Activated T-helper 17 cell treated with anti-CD3 and anti-CD28 coated beads, Interleukin-2, amount 50 U/mL, for 72 hours (primary cell): Measurements from ENCODE around the gene GPRIN2. TPM values are rescaled to one million over a fixed set of nuclear protein-coding genes. Genes with fewer than 3 reads are reported as not detected.

Experiments used
- ATAC-seq: fragments of 150-1000 bp; cut with Tn5 transposase; replicated peaks from 2 replicates; pipeline ENCODE4 v1.10.0; 2021; ENCODE audit warnings: mild to moderate bottlenecking, moderate library complexity
- H3K27ac Mint-ChIP-seq: one replicate; pipeline ENCODE4 v1.8.0; 2022; ENCODE audit warnings: mixed read lengths
- H3K27me3 Mint-ChIP-seq: one replicate; pipeline ENCODE4 v1.8.0; 2022; ENCODE audit warnings: mixed read lengths
- H3K36me3 Mint-ChIP-seq: one replicate; pipeline ENCODE4 v1.8.0; 2022; ENCODE audit warnings: low read depth, mild to moderate bottlenecking, mixed read lengths
- H3K4me1 Mint-ChIP-seq: one replicate; pipeline ENCODE4 v1.8.0; 2022; ENCODE audit warnings: mixed read lengths
- H3K4me3 Mint-ChIP-seq: one replicate; pipeline ENCODE4 v1.8.0; 2022; ENCODE audit warnings: mild to moderate bottlenecking, mixed read lengths
- H3K9me3 Mint-ChIP-seq: one replicate; pipeline ENCODE4 v1.8.0; 2022; ENCODE audit warnings: mixed read lengths
- total RNA-seq, 2 donors: library from RNA; stranded (reverse); gene quantifications; one replicate each; pipeline ENCODE4 v1.2.3, GENCODE V29; 2022

GPRIN2 gene
- total RNA-seq, 2 donors from 2014 or later, result not detected

DNA sequence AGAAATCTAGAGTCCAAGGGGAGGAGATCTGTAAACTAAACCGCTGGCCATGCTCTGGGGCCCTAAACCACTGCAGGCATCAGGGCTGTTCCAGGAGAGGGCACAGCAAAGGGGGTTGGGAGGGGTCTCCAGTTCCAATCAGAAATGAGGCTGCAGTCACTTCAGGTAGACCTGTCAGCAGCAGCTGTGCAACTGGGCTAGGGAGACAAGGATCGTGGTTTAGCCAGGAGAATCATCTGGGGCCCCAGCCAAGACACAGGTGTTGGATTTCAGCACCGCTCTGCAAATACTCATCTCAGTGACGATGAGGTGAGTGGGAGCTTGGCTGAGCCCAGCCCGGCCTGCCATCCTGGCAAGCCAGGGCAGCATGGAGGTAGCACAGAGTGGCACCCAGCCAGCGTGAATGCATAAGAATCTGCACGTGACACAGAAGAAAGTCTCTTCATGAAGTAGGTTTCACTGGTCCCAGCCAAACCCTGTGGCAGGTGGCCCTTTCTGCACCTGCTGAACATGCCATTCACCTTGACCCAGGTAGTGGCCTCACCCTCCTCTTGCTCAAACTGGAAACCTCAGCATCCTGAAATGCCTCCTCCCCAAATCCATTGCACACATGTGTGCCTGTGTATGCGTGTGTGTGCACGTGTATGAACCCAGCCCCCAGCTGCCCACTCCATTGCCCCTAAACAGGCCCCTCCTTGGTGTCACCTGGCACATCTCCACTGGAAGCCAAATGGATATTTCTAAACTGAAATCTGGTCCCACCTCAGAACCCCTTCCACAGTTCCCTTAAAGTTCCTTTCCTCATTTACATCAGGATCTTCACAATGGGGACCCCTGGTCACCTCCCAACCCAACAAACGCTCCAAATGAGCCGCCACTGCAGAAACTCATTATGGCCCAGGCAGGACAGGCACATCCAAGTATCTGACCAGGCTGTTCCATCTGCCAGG, 9.6 kb downstream of the GPRIN2 start:
- ATAC-seq, result no peak
- H3K4me3 Mint-ChIP-seq, result no peak overlapping the region
- no peak overlapping the region for H3K27ac Mint-ChIP-seq
- H3K36me3 Mint-ChIP-seq, result no peaks in the 10 kb centered on the region
- H3K9me3 Mint-ChIP-seq, result no peaks in the 10 kb centered on the region
- H3K27me3 Mint-ChIP-seq, result peaks cover 13% of the 10 kb centered on the region
- no peaks in the 10 kb centered on the region for H3K4me1 Mint-ChIP-seq

DNA sequence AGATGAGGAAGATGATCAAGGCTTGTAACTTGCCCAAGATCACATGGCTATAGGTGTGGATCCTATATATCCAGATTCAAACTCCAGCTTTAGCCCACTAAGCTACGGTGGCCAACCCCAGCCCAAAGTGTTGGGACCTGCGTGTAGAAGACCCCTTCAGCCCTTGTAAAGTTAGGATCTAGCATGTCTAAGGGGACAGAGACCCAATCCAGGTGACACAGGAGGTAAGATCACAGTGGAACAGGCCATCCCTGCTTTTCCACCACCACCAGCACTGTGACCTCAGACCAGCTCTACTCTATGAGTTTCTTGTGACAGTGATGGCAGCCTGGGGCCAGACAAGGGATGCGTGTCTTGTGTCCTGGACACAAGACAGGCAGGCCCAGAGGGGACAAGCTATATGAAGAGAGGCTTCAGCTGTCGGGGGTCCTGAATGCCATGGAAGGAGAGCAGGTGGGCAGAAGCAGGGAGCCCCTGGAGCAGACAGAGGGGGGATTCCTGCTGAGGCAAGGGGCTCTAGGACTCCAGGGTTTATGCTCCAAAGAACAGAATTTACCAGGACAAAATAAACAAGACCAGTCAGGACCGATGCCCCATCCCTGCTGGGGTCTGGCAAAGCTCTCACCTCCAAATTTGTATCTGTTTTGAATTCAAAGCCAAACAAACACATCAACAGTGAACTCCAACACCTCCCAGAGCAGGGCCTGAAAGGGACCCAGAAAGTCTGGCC, 10.4 kb downstream of the GPRIN2 start:
- no peaks in the 10 kb centered on the region for H3K9me3 Mint-ChIP-seq

DNA sequence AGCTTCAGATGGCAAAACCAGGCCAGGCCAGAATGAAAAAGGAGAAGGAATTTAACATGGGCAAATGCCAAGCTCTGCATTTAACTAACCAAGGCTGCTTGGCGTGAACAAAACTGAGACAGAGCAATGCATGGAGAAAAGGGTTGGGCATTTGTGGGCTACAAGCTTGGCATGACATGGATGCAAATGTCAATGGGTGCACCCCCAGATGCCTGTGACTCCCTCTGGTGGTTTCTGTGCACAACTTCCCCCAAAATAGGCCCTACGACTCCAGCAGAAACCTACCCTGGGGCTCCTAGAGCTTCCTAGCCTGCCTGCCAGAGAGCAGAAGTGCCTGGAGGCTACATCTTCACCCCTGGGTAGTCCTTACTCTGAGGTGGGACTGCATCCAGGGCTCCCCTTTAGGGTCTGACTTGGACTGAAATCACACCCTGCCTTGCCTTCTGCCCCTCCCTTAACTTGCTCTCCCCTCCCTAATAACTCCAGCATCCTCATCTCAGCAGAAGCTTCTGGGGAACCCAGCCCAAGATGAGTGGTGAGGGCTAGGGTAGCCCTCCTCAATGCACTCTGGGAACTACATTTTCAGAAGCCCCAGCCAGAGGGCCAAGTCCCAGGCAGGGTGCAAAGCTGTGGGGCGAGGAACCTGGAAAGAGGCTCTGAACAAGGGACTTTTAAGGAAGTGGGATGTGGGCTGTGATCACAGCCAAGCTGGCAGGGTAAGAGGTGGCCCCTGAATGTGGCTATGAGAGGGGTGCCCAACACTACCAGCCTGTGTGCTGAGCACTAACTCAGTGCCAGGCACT, 11.3 kb downstream of the GPRIN2 start:
- Mint-ChIP-seq H3K27ac (no peak overlapping the region), H3K4me3 (no peak overlapping the region), H3K4me1 (no peaks in the 10 kb centered on the region), H3K9me3 (no peaks in the 10 kb centered on the region), H3K36me3 (no peaks in the 10 kb centered on the region), H3K27me3 (peaks cover 20% of the 10 kb centered on the region)
- no peak for ATAC-seq

More for the DNA sequence above, 10.4 kb downstream of the GPRIN2 start:
- H3K36me3 Mint-ChIP-seq, result no peaks in the 10 kb centered on the region
- ATAC-seq, result no peak
- H3K4me3 Mint-ChIP-seq, result no peak overlapping the region
- no peaks in the 10 kb centered on the region for H3K4me1 Mint-ChIP-seq
- H3K27ac Mint-ChIP-seq, result no peak overlapping the region
- H3K27me3 Mint-ChIP-seq, result peaks cover 13% of the 10 kb centered on the region

DNA sequence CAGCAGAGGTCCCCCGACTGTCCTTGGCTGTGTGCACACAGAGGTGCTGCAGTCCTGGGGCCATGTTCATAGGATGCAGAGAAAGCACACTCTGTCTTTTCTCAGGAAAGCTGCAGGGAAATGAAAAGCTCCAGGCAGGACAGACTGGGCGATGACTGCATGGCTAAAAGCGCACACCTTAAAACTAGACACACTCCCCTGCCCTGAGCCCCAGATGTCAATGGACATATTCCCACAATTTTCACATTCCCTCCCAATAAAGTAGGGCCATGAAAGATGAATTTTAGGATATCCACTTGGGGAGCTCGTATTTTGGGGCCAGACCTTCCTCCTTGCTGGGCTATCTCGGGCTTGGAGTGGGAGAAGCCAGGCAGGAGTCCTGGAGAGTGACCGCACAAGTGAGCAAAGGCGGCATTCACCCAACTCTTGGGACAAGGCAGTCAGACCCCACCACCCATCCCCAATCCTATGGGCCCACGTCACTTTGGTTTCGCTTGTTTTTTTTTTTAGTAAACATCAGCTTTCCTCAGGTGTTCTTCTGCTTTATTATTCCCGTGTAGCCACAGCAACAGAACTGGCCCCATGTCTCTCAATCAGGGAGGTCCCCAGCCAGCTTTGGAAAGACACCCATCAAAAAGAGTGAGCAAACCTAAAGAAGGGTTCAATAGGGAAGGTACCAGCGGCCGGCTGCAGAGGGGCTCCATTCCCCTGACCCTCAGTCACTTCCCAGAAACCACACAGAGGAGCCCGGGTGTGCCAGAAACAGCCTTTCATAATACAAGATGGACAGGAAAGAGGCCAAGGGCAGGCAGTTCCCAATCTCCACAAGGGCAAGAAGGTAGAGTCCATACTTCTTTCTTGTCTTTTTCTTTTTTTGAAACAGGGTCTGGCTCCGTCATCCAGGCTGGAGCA, 12.7 kb downstream of the GPRIN2 start:
- no peak overlapping the region for H3K27ac Mint-ChIP-seq
- no peak overlapping the region for H3K4me3 Mint-ChIP-seq
- no peaks in the 10 kb centered on the region for H3K4me1 Mint-ChIP-seq
- no peaks in the 10 kb centered on the region for H3K9me3 Mint-ChIP-seq
- no peaks in the 10 kb centered on the region for H3K36me3 Mint-ChIP-seq
- peaks cover 29% of the 10 kb centered on the region for H3K27me3 Mint-ChIP-seq
- ATAC-seq, result no peak

DNA sequence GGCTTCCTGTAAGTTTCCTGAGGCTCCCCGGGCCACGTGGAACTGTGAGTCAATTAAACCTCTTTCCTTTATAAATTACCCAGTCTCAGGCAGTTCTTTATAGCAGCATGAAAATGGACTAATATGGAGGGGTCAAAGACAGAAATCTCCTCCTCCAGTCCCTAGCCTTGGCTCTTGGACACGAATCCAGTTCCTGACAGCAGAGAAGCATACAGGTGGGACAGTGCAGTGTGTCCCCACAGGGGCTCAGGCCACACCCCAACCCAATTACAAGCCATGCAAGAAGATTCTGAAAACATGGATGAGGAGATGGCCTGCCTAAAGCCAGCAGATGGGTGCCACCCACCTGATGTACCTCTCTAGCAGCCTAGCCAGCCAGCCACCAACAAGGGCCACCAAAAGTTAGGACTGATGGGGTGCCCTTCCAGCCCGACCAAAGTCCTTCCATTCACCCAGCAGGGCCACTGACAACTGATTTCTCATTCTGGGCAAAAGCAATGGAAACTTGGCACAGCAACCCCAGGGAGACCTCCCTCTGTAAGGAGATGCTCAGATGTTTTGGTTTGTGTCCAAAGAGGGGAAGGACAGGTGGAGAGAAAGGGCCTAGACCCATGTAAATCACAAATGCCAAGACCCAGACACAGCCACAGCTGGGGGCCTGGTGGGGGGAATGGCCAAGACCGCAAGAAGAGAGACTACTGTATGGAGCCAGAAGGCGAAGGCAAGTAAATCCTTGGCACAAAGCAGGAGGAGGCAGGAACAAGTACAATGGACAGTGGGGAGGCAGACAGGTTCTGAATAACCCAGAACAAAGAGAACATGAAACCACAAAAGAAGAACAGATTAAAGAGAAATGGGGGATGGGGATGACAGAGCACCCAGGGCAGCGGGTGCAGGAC, 13.6 kb downstream of the GPRIN2 start:
- Mint-ChIP-seq H3K27me3 (peaks cover 34% of the 10 kb centered on the region), H3K27ac (no peak overlapping the region), H3K4me1 (no peaks in the 10 kb centered on the region), H3K9me3 (no peaks in the 10 kb centered on the region), H3K4me3 (no peak overlapping the region), H3K36me3 (no peaks in the 10 kb centered on the region)
- no peak for ATAC-seq

DNA sequence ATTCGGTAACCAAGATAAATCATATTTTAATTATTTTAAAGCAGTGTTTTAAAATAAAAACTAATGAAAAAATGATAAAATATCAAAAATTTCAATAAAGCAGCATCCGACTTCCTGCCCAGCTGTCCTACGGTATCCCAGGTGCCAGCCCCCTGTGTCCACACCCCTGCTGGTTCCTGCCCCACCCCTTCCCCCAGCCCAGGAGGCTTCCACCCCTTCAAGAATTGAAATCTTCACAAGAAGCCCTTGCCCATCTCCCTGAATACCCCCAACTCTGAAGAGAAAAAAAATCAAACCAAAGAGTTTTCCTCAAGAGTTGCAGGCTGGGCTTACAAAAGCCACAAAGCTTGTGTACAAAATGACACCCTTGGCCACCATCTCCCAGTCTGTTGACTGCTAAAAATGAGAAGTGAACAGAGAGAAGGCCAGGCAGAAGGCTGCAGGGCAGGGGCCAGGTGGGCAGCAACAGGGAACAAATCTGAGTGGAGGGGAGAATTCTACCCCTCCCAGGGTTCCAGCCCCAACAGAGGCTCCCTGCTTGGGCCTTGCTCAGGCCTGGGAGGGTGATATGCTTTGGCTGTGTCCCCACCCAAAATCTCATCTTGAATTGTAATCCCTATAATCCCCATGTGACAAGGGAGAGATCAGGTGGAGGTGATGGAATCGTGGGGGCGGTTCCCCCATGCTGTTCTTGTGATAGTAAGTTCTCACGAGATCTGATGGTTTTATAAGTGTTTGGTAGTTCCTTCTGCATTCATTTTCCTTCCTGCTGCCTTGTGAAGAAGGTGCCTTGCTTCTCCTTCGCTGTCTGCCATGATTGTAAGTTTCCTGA, 14.5 kb downstream of the GPRIN2 start:
- Mint-ChIP-seq H3K9me3 (no peaks in the 10 kb centered on the region), H3K27me3 (peaks cover 42% of the 10 kb centered on the region)
- no peak for ATAC-seq

DNA sequence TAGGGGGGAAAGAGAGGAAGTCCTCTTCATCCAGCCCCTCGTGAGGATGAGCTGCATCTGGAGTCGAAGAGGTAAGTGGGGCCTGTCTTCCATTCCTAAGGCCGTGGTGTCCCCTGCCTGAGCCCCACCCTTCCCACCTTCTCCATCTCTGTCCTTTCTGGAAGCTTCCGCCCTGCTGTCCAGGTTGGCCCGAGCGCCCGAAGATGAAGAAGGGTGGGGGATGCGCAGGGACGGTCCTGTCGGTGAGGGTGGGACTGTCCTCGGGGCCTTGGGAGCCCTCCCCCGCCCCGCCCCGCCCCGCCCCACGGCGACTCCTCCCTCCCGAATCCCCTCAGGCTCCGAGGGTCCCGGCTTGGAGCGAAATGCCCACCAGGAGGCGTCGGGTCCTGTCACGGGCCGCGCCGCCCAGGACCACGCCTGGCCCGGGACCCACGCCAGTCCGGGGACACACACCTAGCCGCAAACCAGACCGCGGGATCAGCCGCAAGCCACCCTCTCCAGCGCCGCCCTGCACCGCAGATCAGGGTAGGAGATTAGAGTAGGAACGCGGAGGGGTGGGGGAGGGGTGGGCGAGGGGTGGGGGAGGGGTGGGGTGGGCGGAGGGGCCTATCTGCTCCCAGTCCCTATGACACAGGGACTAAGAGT, 15.3 kb downstream of the GPRIN2 start:
- no peak for ATAC-seq
- Mint-ChIP-seq H3K4me3 (no peak overlapping the region), H3K9me3 (no peaks in the 10 kb centered on the region), H3K27ac (no peak overlapping the region), H3K4me1 (no peaks in the 10 kb centered on the region), H3K36me3 (no peaks in the 10 kb centered on the region), H3K27me3 (peaks cover 47% of the 10 kb centered on the region)

More for the DNA sequence above, 14.5 kb downstream of the GPRIN2 start:
- H3K4me1 Mint-ChIP-seq, result no peaks in the 10 kb centered on the region
- no peak overlapping the region for H3K4me3 Mint-ChIP-seq
- no peak overlapping the region for H3K27ac Mint-ChIP-seq
- H3K36me3 Mint-ChIP-seq, result no peaks in the 10 kb centered on the region

DNA sequence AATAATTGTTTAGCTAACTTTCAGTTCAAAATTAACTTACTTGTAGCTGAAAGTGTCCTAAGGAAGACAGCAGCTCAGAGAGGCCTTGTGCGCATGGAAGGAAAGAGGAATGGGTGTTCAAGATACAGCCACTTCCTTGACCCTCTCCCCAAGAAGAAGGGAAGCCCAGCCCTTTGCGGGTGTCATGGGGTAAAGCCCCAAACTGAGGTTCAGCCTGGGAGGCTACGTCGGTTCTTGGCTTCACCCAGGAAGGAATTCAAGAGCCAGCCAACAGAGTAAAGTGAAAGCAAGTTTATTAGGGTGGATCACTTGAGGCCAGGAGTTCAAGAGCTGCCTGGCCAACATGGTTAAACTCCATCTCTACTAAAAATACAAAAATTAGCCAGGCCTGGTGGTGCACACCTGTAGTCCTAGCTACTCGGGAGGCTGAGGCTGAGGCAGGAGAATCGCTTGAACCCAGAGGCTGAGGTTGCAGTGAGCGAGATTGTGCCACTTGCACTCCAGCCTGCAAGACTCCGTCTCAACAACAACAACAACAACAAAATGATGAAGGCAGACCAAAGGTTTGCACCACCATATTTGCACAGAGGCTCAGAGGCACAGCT, 15.9 kb downstream of the GPRIN2 start:
- no peak overlapping the region for H3K27ac Mint-ChIP-seq
- no peak for ATAC-seq
- no peaks in the 10 kb centered on the region for H3K9me3 Mint-ChIP-seq
- peaks cover 47% of the 10 kb centered on the region for H3K27me3 Mint-ChIP-seq
- no peaks in the 10 kb centered on the region for H3K4me1 Mint-ChIP-seq
- H3K36me3 Mint-ChIP-seq, result no peaks in the 10 kb centered on the region
- H3K4me3 Mint-ChIP-seq, result no peak overlapping the region

DNA sequence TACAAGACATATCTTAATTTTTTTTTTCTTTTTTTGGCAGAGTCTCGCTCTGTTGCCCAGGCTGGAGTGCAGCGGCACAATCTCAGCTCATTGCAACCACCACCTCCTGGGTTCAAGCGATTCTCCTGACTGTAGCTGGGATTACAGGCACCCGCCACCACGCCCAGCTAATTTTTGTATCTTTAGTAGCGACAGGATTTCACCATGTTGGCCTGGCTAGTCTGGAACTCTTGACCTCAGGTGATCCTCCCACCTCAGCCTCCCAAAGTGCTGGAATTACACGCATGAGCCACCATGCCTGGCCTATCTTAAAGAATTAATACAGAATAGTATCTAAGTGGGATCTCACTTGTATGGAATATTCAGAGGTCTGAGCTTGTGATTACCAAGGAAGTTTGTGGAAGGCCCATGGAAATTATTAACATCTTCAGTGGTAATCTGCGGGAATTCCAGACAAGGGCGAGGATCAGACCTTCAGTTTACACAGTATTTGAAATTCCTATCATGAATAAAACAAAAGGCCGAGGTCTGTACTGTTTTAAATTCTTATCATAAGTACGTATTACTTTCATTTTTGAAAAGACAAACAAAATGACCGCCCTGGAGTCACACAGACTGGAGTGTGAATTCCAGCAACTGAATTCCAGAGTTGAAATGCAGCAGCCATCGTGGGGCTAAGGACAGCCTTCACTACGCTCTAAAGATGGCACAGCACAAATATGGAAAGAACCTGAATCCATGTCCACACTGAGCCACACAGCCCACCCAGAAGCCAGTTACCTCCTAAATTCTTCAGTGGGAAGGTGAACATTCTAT, 16.7 kb downstream of the GPRIN2 start:
- Mint-ChIP-seq H3K27me3 (peaks cover 47% of the 10 kb centered on the region), H3K9me3 (no peaks in the 10 kb centered on the region), H3K27ac (no peak overlapping the region), H3K4me1 (no peaks in the 10 kb centered on the region), H3K4me3 (no peak overlapping the region), H3K36me3 (no peaks in the 10 kb centered on the region)
- no peak for ATAC-seq

DNA sequence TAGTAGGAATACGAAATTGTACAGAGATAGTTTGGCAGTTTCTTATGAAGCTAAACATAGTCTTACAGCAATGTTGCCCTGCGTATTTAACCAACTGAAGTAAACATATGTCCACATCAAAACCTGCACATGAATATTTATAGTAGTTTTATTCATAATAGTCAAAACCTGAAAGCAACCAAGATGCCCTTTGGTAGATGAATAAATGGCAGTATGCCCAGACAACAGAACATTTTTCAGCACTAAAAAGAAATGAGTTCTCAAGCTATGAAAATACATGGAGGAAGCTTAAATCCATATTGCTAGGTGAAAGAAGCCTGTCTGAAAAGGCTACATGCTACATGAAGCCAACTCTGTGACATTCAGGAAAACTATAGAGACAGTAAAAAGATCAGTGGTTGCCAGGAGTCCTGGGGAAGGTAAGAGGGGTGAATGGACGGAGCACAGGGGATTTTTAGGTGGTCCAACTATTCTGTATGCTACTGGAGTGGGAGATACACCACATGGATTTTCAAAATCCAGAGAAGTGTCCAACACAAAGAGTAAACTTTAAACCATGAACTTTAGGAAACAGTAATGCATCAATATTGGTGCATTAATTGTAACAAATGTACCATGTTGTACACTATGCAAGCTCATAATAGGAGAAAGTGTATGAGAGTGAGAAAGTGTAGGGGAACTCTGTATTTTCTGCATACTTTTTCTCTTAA, 17.6 kb downstream of the GPRIN2 start:
- H3K27me3 Mint-ChIP-seq, result peaks cover 47% of the 10 kb centered on the region
- no peaks in the 10 kb centered on the region for H3K9me3 Mint-ChIP-seq
- no peak overlapping the region for H3K27ac Mint-ChIP-seq
- ATAC-seq, result no peak
- no peak overlapping the region for H3K4me3 Mint-ChIP-seq
- no peaks in the 10 kb centered on the region for H3K4me1 Mint-ChIP-seq
- H3K36me3 Mint-ChIP-seq, result no peaks in the 10 kb centered on the region
